GM19351 (cell line): ENCODE data around the gene GABARAPL1.
A peak's percentile ranks its signal among the peaks of the same experiment; 100 is the strongest.

Experiments
- ATAC-seq: cut with Tn5 transposase; IDR thresholded peaks from one replicate; pipeline ENCODE4 v1.9.1; 2021; ENCODE audit warnings: mild to moderate bottlenecking, moderate library complexity; ENCODE audit not compliant: unreplicated experiment

Gene GABARAPL1

GRCh38 chr12:10226731-10227130 is 14.1 kb downstream of the GABARAPL1 start:
- ATAC-seq, result no peak

- ATAC-seq, result no peak
Measured at GRCh38 chr12:10227648-10228047, 15.0 kb downstream of the GABARAPL1 start.

GRCh38 chr12:10234562-10234961 is 21.9 kb downstream of the GABARAPL1 start:
- no peak for ATAC-seq

GRCh38 chr12:10235761-10236631 is 23.3 kb downstream of the GABARAPL1 start:
- ATAC-seq, result no peak

- ATAC-seq, result no peak
Measured at GRCh38 chr12:10236720-10237119, 24.0 kb downstream of the GABARAPL1 start.

GRCh38 chr12:10238526-10238925 is 25.8 kb downstream of the GABARAPL1 start:
- no peak for ATAC-seq

GRCh38 chr12:10241290-10241689 is 28.6 kb downstream of the GABARAPL1 start:
- ATAC-seq, result no peak

- no peak for ATAC-seq
Measured at GRCh38 chr12:10241727-10242126, 29.1 kb downstream of the GABARAPL1 start.

GRCh38 chr12:10242539-10242938 is 29.9 kb downstream of the GABARAPL1 start:
- ATAC-seq, result no peak

- ATAC-seq, result peak; percentile 91
Measured at GRCh38 chr12:10243818-10244520, 31.3 kb downstream of the GABARAPL1 start.

GRCh38 chr12:10247436-10248058 is 34.9 kb downstream of the GABARAPL1 start:
- no peak for ATAC-seq

- ATAC-seq, result no peak
Measured at GRCh38 chr12:10249690-10250455, 37.2 kb downstream of the GABARAPL1 start.

- ATAC-seq, result no peak
Measured at GRCh38 chr12:10251669-10252068, 39.0 kb downstream of the GABARAPL1 start.

- no peak for ATAC-seq
Measured at GRCh38 chr12:10252201-10252600, 39.5 kb downstream of the GABARAPL1 start.

- no peak for ATAC-seq
Measured at GRCh38 chr12:10256064-10256463, 43.4 kb downstream of the GABARAPL1 start.

GRCh38 chr12:10260927-10261326 is 48.2 kb downstream of the GABARAPL1 start:
- ATAC-seq, result no peak

- ATAC-seq, result no peak
Measured at GRCh38 chr12:10268037-10268436, 55.4 kb downstream of the GABARAPL1 start.

GRCh38 chr12:10272467-10272866 is 59.8 kb downstream of the GABARAPL1 start:
- ATAC-seq, result no peak
